ENCODE data around the gene GNAL. TPM values are rescaled to one million over a fixed set of nuclear protein-coding genes. Genes with fewer than 3 reads are reported as not detected.

Gene GNAL
- total RNA-seq, 1 experiment from 2014 or later = 24.0 TPM

GRCh38 chr18:11780042-11780441 is 91.0 kb downstream of the GNAL start:
- no peaks in the 10 kb centered on the region for H3K23me2 ChIP-seq (ENCODE audit: insufficient read length, low read depth, low read length, poor library complexity, severe bottlenecking)
- no peak overlapping the region for H3T11ph ChIP-seq (ENCODE audit: low read length)
- H3K9me3 ChIP-seq (ENCODE audit: control insufficient read depth, low read depth, low read length) = no peaks in the 10 kb centered on the region
- H3K9ac ChIP-seq (ENCODE audit: extremely low read depth, insufficient read length, low read length) = no peak overlapping the region
- WGBS (ENCODE audit: extremely low coverage, insufficient read length, low lambda C conversion rate) = no CpG with 5 or more reads among the region's 5 CpGs
- H3K14ac ChIP-seq (ENCODE audit: insufficient read depth, low read length) = no peak overlapping the region
- H3K4me1 ChIP-seq (ENCODE audit: insufficient read depth, low read length) = peaks cover 8% of the 10 kb centered on the region; the same call in 1 of the 2 replicates
- H3K79me2 ChIP-seq (ENCODE audit: insufficient read depth, low read length) = no peaks in the 10 kb centered on the region
- no peak overlapping the region for H4K91ac ChIP-seq (ENCODE audit: insufficient read length, low read depth, low read length)
- H4K20me1 ChIP-seq (ENCODE audit: control insufficient read depth, insufficient read depth, insufficient read length) = no peaks in the 10 kb centered on the region
- H3K27ac ChIP-seq (ENCODE audit: insufficient read length, low read depth, low read length) = no peak overlapping the region
- H2AFZ ChIP-seq (ENCODE audit: low read length) = no peak overlapping the region
- H2BK5ac ChIP-seq (ENCODE audit: insufficient read length, low read length) = no peak overlapping the region
- no peaks in the 10 kb centered on the region for H3K9me3 Mint-ChIP-seq
- no peak overlapping the region for H2BK15ac ChIP-seq (ENCODE audit: low read depth, low read length)
- H2BK20ac ChIP-seq (ENCODE audit: low read depth, low read length, poor library complexity, severe bottlenecking) = no peak overlapping the region
- peaks cover 0 to 5% (median 0%) of the 10 kb centered on the region in 3 experiments; a peak in 1 of 7 replicates for H3K36me3 Mint-ChIP-seq (ENCODE audit: insufficient read depth in 1 of 3, low read depth in 3 of 3)
- no peak overlapping the region for H3K56ac ChIP-seq (ENCODE audit: insufficient read length, low read depth, low read length)
- H2BK120ac ChIP-seq (ENCODE audit: low read depth, low read length, poor library complexity, severe bottlenecking) = no peak overlapping the region
- no peak overlapping the region for H3K4ac ChIP-seq (ENCODE audit: low read depth, low read length)
- H3K27me3 Mint-ChIP-seq (ENCODE audit: low read depth) = no peaks in the 10 kb centered on the region
- H3K4me3 Mint-ChIP-seq = no peak overlapping the region
- no peak overlapping the region for H3K23ac ChIP-seq (ENCODE audit: insufficient read length, low read depth, low read length)
- no peak overlapping the region for H3K27ac Mint-ChIP-seq
- no peak for DNase-seq
- H4K5ac ChIP-seq (ENCODE audit: insufficient read length, low read depth, low read length) = no peak overlapping the region
- no peaks in the 10 kb centered on the region for H3K27me3 ChIP-seq (ENCODE audit: insufficient read depth, low read length)
- no peak overlapping the region for H4K8ac ChIP-seq (replicated peaks; ENCODE audit: insufficient read length, low read depth, low read length)
- H3K18ac ChIP-seq (ENCODE audit: insufficient read length, low read depth, low read length) = no peak overlapping the region
- H3K4me2 ChIP-seq (ENCODE audit: insufficient read depth, insufficient read length, low read length) = no peak overlapping the region
- no peak overlapping the region for H2BK12ac ChIP-seq (ENCODE audit: insufficient read length, low read depth, low read length)
- H2AK5ac ChIP-seq (ENCODE audit: insufficient read length, low read length) = no peak overlapping the region
- TF ChIP-seq CTCF (conservative IDR thresholded peaks at IDR 0.05) = no peak
- H3K4me1 Mint-ChIP-seq = peaks cover 19 to 22% of the 10 kb centered on the region in 2 experiments
- no peaks in the 10 kb centered on the region for H3K79me1 ChIP-seq (ENCODE audit: insufficient read depth, low read depth, low read length, poor library complexity, severe bottlenecking)
